HepG2 (cell line): ENCODE data around the gene C2orf92. TPM values are rescaled to one million over a fixed set of nuclear protein-coding genes. Genes with fewer than 3 reads are reported as not detected.

Experiments
- ATAC-seq: fragments of 200-7000 bp; cut with Tn5 transposase; 3 replicates; pipeline ENCODE4 v1.9.1; 2020; ENCODE audit warnings: mild to moderate bottlenecking, moderate library complexity
- BruUV-seq: library from RNA; stranded (reverse); fragments of 400-500 nt; replicated peaks from 2 replicates; lab custom pipeline; 2021; lab: Mats Ljungman, UMichigan
- CTCF ChIA-PET: fragments of 300-600 bp; formaldehyde crosslinking; extraction: SDS; loops from one replicate; lab custom pipeline; 2021; ENCODE audit warnings: low total read pairs, inconsistent platforms, low intra/inter-chr PET ratio; lab: Yijun Ruan, JAX
- POLR2A ChIA-PET: fragments of 350-600 bp; sonication (Branson Sonifier 250); formaldehyde crosslinking; loops from one replicate; lab custom pipeline; 2020; ENCODE audit warnings: antibody characterized with exemption, inconsistent platforms; lab: Yijun Ruan, JAX
- DNase-seq: peaks from one replicate; pipeline ENCODE4 v3.0.0-alpha.2; 2015; ENCODE audit warnings: low spot score
- FAIRE-seq: peaks from 3 replicates; lab custom pipeline; 2011; peaks lifted over from hg19 to GRCh38; lab: Jason Lieb, UNC
- H2AFZ ChIP-seq: one replicate; pipeline ENCODE4 v1.6.1; 2011; ENCODE audit warnings: low read length, inconsistent platforms
- H3K27ac ChIP-seq: fragments of 300-600 bp; 3 replicates; pipeline ENCODE4 v1.8.0; 2011; ENCODE audit warnings: mixed run types, mild to moderate bottlenecking, mixed read lengths, low read length, inconsistent platforms; ENCODE audit not compliant: insufficient read depth; ENCODE audit errors: extremely low read length
- H3K27me3 ChIP-seq, 2 experiments: fragments of 200-600 bp in 1 of 2; 2 replicates in 1 of 2; 3 replicates in 1 of 2; pipeline versions ENCODE4 v1.6.0 to v1.8.0; 2011; ENCODE audit warnings: low read length in 2 of 2, mild to moderate bottlenecking in 2 of 2, moderate library complexity in 2 of 2, inconsistent platforms in 1 of 2; ENCODE audit not compliant: insufficient read depth in 2 of 2, control insufficient read depth in 1 of 2
- H3K36me3 ChIP-seq, 2 experiments: fragments of 200-600 bp in 1 of 2; replicated peaks in 1 of 2; 2 replicates in 1 of 2; 3 replicates in 1 of 2; pipeline versions ENCODE4 v1.5.1 to v1.8.0; 2011; ENCODE audit warnings: low read length in 2 of 2, inconsistent platforms in 1 of 2; ENCODE audit not compliant: insufficient read depth in 2 of 2, control insufficient read depth in 1 of 2
- H3K4me1 ChIP-seq: 2 replicates; pipeline ENCODE4 v1.5.1; 2012; ENCODE audit warnings: low read length, inconsistent platforms; ENCODE audit not compliant: insufficient read depth
- H3K4me2 ChIP-seq: 2 replicates; pipeline ENCODE4 v1.6.0; 2011; ENCODE audit warnings: low read depth, low read length, inconsistent platforms
- H3K4me3 ChIP-seq, 3 experiments: fragments of 200-600 bp in 1 of 3; sonication (generic), shearing (Covaris generic) in 1 of 3; replicated peaks in 1 of 3; 2 replicates each; pipeline ENCODE4 v1.5.1; 2011 to 2016; ENCODE audit warnings: low read length in 3 of 3, inconsistent platforms in 2 of 3, low read depth in 2 of 3, mild to moderate bottlenecking in 2 of 3, control low read depth in 1 of 3, mixed read lengths in 1 of 3; ENCODE audit not compliant: insufficient read depth in 1 of 3
- H3K79me2 ChIP-seq: one replicate; pipeline ENCODE4 v1.6.1; 2011; ENCODE audit warnings: low read length, inconsistent platforms; ENCODE audit not compliant: insufficient read depth
- H3K9ac ChIP-seq: 2 replicates; pipeline ENCODE4 v1.6.0; 2011; ENCODE audit warnings: mild to moderate bottlenecking, low read depth, low read length, inconsistent platforms; ENCODE audit not compliant: insufficient read depth
- H3K9me3 ChIP-seq: 2 replicates; pipeline ENCODE4 v1.5.1; 2012; ENCODE audit warnings: mild to moderate bottlenecking, low read length
- H4K20me1 ChIP-seq: 2 replicates; pipeline ENCODE4 v1.6.0; 2011; ENCODE audit warnings: inconsistent platforms, mild to moderate bottlenecking, low read length, moderate library complexity; ENCODE audit not compliant: insufficient read depth
- FOXC1 ChIP-seq: sonication (generic); formaldehyde crosslinking; IDR thresholded peaks from 2 replicates; pipeline ENCODE4 v1.8.0; 2022; ENCODE audit warnings: mild to moderate bottlenecking, missing genetic modification reagents, borderline replicate concordance
- WGBS: methylation state at CpG from one replicate; pipeline ENCODE4 v1.1.6; 2017; ENCODE audit warnings: low lambda C conversion rate; 5-methylcytosine and 5-hydroxymethylcytosine counted together
- in situ Hi-C: cut with HindIII; loops from 2 replicates; pipeline ENCODE4 v1.10.0; 2017; ENCODE audit warnings: low pct_unique_long_range_greater_than_20kb; ENCODE audit not compliant: extremely low pct_ligation_motif_present
- intact Hi-C: fragments of 100-400 bp; cut with micrococcal nuclease; formaldehyde crosslinking; loops from one replicate; pipeline ENCODE4 v1.10.0; 2022; ENCODE audit not compliant: unreplicated experiment
- polyA plus RNA-seq, 8 experiments: library from polyadenylated mRNA; depleted of rRNA in 3 of 8; stranded (reverse) in 7 of 8; unstranded in 1 of 8; fragments of >200 nt; fragmentation: Illumina TruSeq in 4 of 8; extraction: Trizol in 4 of 8; gene quantifications; 2 replicates each; pipeline versions ENCODE4 v1.2.1 to v1.2.3, GENCODE V29; 2011 to 2016; ENCODE audit warnings: low read depth in 4 of 8, missing spikeins in 1 of 8, mixed read lengths in 1 of 8; ENCODE audit not compliant: insufficient read depth in 1 of 8
- total RNA-seq, 5 experiments: library from RNA; depleted of rRNA; stranded (reverse); fragments of >200 nt; fragmentation: Illumina TruSeq; extraction: Trizol; gene quantifications; 2 replicates each; pipeline ENCODE4 v1.2.3, GENCODE V29; 2016; ENCODE audit warnings: low read depth in 1 of 5
- TF ChIP-seq, protein P1 (sequence below): sonication (generic); formaldehyde crosslinking; IDR thresholded peaks from 2 replicates; pipeline ENCODE4 v1.8.1; 2022; ENCODE audit warnings: low read depth, mild to moderate bottlenecking, missing genetic modification reagents
- TF ChIP-seq, protein P2 (sequence below): sonication (generic); formaldehyde crosslinking; conservative IDR thresholded peaks from 2 replicates; pipeline ENCODE4 v1.8.1; 2023; ENCODE audit warnings: missing genetic modification reagents
- TF ChIP-seq, protein P3 (sequence below): sonication (generic); formaldehyde crosslinking; IDR thresholded peaks from 2 replicates; pipeline ENCODE4 v1.4.0; 2020; ENCODE audit warnings: mild to moderate bottlenecking, missing genetic modification reagents

Gene C2orf92
- total and polyA plus RNA-seq, 2 of the 13 experiments (the other 11 are each of a cell fraction or from before 2014, with no cell fraction given), result 4.9 to 5.0 TPM

- TF ChIP-seq, protein P1, sequence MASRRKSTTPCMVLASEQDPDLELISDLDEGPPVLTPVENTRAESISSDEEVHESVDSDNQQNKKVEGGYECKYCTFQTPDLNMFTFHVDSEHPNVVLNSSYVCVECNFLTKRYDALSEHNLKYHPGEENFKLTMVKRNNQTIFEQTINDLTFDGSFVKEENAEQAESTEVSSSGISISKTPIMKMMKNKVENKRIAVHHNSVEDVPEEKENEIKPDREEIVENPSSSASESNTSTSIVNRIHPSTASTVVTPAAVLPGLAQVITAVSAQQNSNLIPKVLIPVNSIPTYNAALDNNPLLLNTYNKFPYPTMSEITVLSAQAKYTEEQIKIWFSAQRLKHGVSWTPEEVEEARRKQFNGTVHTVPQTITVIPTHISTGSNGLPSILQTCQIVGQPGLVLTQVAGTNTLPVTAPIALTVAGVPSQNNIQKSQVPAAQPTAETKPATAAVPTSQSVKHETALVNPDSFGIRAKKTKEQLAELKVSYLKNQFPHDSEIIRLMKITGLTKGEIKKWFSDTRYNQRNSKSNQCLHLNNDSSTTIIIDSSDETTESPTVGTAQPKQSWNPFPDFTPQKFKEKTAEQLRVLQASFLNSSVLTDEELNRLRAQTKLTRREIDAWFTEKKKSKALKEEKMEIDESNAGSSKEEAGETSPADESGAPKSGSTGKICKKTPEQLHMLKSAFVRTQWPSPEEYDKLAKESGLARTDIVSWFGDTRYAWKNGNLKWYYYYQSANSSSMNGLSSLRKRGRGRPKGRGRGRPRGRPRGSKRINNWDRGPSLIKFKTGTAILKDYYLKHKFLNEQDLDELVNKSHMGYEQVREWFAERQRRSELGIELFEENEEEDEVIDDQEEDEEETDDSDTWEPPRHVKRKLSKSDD (CRISPR knock-in tag), result no peak
- no peak for TF ChIP-seq FOXC1
These were observed 4.4 kb downstream of the C2orf92 start (continued) for GRCh38 chr2:97673915-97674283.

GRCh38 chr2:97675430-97676113 is 6.1 kb downstream of the C2orf92 start:
- intact Hi-C loops (no loop called here), in situ Hi-C loops (no loop called here)
- no peak overlapping the region for H2AFZ ChIP-seq
- no TSS peak for BruUV-seq
- DNase-seq (no peak), FAIRE-seq (no peak), ATAC-seq (no peak)
- H4K20me1 ChIP-seq, result no peaks in the 10 kb centered on the region
- H3K9me3 ChIP-seq, result no peaks in the 10 kb centered on the region
- WGBS, result 20% methylated on average over 5 of the region's 5 CpGs
- no peak overlapping the region for H3K4me3 ChIP-seq
- H3K27me3 ChIP-seq, result no peaks in the 10 kb centered on the region
- H3K9ac ChIP-seq, result no peak overlapping the region
- TF ChIP-seq, protein P2, sequence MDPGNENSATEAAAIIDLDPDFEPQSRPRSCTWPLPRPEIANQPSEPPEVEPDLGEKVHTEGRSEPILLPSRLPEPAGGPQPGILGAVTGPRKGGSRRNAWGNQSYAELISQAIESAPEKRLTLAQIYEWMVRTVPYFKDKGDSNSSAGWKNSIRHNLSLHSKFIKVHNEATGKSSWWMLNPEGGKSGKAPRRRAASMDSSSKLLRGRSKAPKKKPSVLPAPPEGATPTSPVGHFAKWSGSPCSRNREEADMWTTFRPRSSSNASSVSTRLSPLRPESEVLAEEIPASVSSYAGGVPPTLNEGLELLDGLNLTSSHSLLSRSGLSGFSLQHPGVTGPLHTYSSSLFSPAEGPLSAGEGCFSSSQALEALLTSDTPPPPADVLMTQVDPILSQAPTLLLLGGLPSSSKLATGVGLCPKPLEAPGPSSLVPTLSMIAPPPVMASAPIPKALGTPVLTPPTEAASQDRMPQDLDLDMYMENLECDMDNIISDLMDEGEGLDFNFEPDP (CRISPR knock-in tag), result 0 out of 2 replicates have a peak, but pooled peaks have one; percentile 23
- TF ChIP-seq, protein P3, sequence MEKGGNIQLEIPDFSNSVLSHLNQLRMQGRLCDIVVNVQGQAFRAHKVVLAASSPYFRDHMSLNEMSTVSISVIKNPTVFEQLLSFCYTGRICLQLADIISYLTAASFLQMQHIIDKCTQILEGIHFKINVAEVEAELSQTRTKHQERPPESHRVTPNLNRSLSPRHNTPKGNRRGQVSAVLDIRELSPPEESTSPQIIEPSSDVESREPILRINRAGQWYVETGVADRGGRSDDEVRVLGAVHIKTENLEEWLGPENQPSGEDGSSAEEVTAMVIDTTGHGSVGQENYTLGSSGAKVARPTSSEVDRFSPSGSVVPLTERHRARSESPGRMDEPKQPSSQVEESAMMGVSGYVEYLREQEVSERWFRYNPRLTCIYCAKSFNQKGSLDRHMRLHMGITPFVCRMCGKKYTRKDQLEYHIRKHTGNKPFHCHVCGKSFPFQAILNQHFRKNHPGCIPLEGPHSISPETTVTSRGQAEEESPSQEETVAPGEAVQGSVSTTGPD (CRISPR knock-in tag), result no peak
- TF ChIP-seq, all 625 proteins: peak for 1
- ChIA-PET CTCF (no interaction called here), POLR2A (interaction anchor here (1.0 to 1.3 kb wide), 3 partner anchors 11 to 30 kb away, joined by 3 to 4 read pairs (median 3); partner anchors contain the start of gene COX5B)
- no peaks in the 10 kb centered on the region for H3K36me3 ChIP-seq
- H3K79me2 ChIP-seq, result no peaks in the 10 kb centered on the region
- H3K4me1 ChIP-seq, result no peaks in the 10 kb centered on the region
- no peak overlapping the region for H3K27ac ChIP-seq
- no peak overlapping the region for H3K4me2 ChIP-seq
